ENCODE measurements around the gene CNTRL.

DNA sequence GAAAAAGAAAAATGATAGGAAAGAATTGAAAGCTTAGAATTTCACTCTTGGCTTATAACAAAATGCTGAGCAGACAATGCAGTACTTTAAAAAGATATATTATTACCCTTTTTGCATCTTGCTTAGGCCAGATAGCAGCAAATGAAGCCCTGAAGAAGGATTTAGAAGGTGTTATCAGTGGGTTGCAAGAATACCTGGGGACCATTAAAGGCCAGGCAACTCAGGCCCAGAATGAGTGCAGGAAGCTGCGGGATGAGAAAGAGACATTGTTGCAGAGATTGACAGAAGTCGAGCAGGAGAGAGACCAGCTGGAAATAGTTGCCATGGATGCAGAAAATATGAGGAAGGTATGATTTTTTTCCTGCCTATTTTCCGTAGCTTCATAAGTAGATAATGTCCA is 50.8 kb downstream of the CNTRL start:
- no peak for TF ChIP-seq POLR2AphosphoS5 (IDR thresholded peaks at IDR 0.05; ENCODE audit: low read depth, low read length)
- TF ChIP-seq POLR2A (IDR thresholded peaks at IDR 0.05; ENCODE audit: low read depth, low read length): no peak
- TF ChIP-seq TAF1 (IDR thresholded peaks at IDR 0.05; ENCODE audit: borderline replicate concordance, low read depth, low read length): no peak

Measured in GM12892 (cell line).